HG03060 (cell line): Measurements from ENCODE around the gene ACTR2.
A peak's percentile ranks its signal among the peaks of the same experiment; 100 is the strongest.
"Not testable (repeated sequence)": the region's sequence is repeated elsewhere in the genome, so short reads cannot be mapped to it uniquely, and the experiment has no call there.

Experiments used
- ATAC-seq: cut with Tn5 transposase; IDR thresholded peaks from one replicate; pipeline ENCODE4 v1.9.1; 2021; ENCODE audit warnings: low read depth, moderate number of reproducible peaks; ENCODE audit not compliant: unreplicated experiment

Gene ACTR2

DNA sequence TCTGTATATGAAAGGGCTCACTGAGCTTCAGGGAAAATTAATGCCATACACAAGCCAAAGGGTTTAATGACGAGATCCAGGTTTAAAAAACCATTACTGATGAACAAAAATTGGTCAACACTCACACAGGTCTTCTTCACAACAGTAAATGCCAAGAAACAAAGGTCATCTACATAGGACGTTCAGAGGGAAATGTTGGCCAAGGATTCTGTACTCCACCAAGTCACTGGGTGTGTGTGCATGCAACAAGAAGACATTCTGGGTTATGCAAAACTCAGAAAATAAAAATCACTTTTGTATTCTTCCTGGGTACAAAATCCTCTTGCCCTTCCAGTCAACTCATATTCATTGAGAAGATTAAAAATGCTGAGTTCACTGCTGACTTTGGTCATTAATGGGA is 78.3 kb downstream of the ACTR2 start:
- ATAC-seq: no peak

DNA sequence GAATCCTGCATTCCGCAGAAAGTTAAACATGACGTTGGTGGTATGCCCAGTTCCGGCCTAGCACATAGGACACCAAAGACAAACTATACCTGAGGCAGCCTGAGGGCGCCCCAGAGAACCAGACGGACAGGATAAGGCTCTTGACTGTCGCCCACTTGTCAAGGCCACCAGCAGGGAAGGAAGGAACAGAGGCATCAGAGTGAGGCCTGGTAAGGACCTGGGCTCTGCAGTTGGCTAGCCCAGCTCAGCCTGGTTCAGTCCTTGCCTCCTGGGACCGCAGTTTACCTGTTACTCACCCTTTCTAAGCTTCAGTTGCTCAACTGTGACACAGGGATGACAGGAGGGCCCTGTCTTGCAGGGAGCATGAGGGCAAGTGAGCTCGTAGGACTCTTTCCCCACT is 82.1 kb downstream of the ACTR2 start:
- ATAC-seq: no peak

GRCh38 chr2:65311049-65311448 is 83.4 kb downstream of the ACTR2 start:
- ATAC-seq: no peak

GRCh38 chr2:65311596-65311995 is 84.0 kb downstream of the ACTR2 start:
- no peak for ATAC-seq

DNA sequence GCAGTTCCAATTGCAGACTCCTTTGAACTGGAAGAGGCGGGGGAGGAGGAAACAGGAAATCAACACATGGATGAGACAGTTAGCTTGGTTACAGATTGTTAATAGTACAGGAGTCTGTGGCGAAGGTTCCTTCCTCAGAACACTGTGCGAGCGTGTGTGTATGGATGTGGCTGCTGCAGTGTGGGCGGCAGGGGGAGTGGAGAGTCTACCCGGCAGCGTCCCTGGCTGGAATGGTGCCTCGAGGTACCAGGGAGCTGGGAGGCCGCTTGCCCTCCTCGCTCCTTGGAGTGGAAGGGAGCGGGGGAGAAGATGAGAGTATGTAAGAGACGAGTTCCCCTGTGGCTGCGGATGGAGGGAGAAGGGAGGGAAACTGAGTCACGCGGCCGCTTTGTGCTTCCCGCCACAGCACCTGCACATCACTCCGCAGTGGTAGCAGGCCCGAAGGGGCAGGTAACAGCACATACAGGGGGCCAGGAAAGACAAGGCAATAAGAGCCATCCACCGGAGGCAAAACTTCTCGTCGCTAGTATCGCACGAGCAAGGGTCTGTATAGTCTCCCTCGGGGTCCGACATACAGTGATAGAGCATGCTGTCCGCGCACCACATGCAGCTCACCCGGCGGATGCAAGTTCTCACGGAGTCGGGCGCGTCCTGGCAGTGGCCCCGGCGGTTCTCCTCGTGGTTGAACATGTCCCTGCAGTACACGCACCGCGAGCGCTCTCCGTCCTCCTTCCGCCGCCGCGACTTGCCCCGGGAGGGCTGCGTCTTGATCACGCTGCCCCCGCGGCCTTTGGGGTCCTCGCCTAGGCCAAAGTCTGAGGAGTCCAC is 85.7 kb downstream of the ACTR2 start:
- no peak for ATAC-seq

GRCh38 chr2:65313954-65314256 is 86.3 kb downstream of the ACTR2 start:
- no peak for ATAC-seq

- ATAC-seq: no peak
Measured at GRCh38 chr2:65314801-65315441, 87.3 kb downstream of the ACTR2 start.

DNA sequence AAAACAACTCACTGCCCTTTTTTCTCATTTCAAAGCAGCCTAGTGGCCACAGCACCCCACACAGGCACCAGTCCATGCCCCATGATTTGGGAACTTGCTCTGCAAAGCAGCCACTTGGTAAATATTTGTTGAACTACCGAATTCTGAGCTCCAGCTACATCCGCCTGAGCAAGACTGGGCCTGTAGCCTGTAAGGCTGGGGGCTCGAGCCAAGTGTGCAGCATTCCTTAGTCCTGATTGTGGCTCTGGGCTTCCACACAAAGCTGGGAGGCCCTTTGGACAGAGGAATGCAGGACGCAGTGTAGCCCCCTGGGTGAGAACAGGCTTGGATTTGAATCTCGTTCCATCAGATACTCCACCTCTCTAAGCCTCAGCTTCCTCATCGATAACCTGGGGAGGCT is 88.4 kb downstream of the ACTR2 start:
- no peak for ATAC-seq

DNA sequence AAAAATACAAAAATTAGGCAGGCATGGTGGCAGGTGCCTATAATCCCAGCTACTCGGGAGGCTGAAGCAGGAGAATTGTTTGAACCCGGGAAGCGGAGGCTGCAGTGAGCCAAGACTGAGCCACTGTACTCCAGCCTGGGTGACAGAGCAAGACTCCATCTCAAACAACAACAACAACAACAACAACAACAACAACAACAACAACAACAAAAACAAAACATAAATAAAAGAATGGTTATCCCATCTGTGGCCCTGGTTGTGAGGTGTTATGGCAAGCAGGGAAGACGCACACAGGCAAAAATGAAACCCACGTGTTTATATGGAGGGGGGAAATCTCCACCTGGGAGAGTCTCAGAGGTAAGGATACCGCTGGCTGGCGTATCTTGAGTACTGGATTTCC is 89.7 kb downstream of the ACTR2 start:
- ATAC-seq: not testable (repeated sequence)

GRCh38 chr2:65317841-65318240 is 90.2 kb downstream of the ACTR2 start:
- no peak for ATAC-seq

- ATAC-seq: no peak
Measured at GRCh38 chr2:65319072-65319673, 91.5 kb downstream of the ACTR2 start.

- no peak for ATAC-seq
Measured at GRCh38 chr2:65319674-65320041, 92.0 kb downstream of the ACTR2 start.

GRCh38 chr2:65320042-65320725 is 92.6 kb downstream of the ACTR2 start:
- ATAC-seq: peak; percentile 50
